ENCODE measurements around the gene AIPL1. TPM values are rescaled to one million over a fixed set of nuclear protein-coding genes. Genes with fewer than 3 reads are reported as not detected.

AIPL1 gene
- total RNA-seq, 1 experiment from 2014 or later: not detected

- Histone ChIP-seq H3K9me2 (replicated peaks; ENCODE audit: insufficient read depth, low read length) (no peaks in the 10 kb centered on the region), H4K20me1 (ENCODE audit: insufficient read depth, low read depth, low read length) (no peaks in the 10 kb centered on the region), H3K4me1 (ENCODE audit: low read length) (no peaks in the 10 kb centered on the region), H3K9me3 (ENCODE audit: low read length) (no peaks in the 10 kb centered on the region), H3K36me3 (ENCODE audit: insufficient read depth, low read length) (no peaks in the 10 kb centered on the region), H3K27ac (ENCODE audit: low read length) (no peak overlapping the region), H3K79me2 (ENCODE audit: low read length) (no peaks in the 10 kb centered on the region), H3K4me2 (ENCODE audit: low read depth, low read length, poor library complexity, severe bottlenecking) (no peak overlapping the region), H3K4me3 (ENCODE audit: low read length) (no peak overlapping the region), H3K27me3 (ENCODE audit: low read length) (no peaks in the 10 kb centered on the region), H3K9ac (ENCODE audit: low read length) (no peak overlapping the region), H2AFZ (ENCODE audit: low read length) (no peak overlapping the region)
- no peak for DNase-seq
These were observed 50.4 kb downstream of the AIPL1 start for GRCh38 chr17:6384481-6384880.

GRCh38 chr17:6381526-6382465 is 53.1 kb downstream of the AIPL1 start:
- Histone ChIP-seq H3K36me3 (ENCODE audit: insufficient read depth, low read length) (no peaks in the 10 kb centered on the region), H2AFZ (ENCODE audit: low read length) (no peak overlapping the region), H3K27ac (ENCODE audit: low read length) (no peak overlapping the region), H3K4me3 (ENCODE audit: low read length) (no peak overlapping the region), H3K4me1 (ENCODE audit: low read length) (no peaks in the 10 kb centered on the region), H3K9ac (ENCODE audit: low read length) (no peak overlapping the region), H3K4me2 (ENCODE audit: low read depth, low read length, poor library complexity, severe bottlenecking) (no peak overlapping the region), H3K79me2 (ENCODE audit: low read length) (no peaks in the 10 kb centered on the region), H3K9me3 (ENCODE audit: low read length) (no peaks in the 10 kb centered on the region), H3K9me2 (replicated peaks; ENCODE audit: insufficient read depth, low read length) (no peaks in the 10 kb centered on the region), H4K20me1 (ENCODE audit: insufficient read depth, low read depth, low read length) (no peaks in the 10 kb centered on the region), H3K27me3 (ENCODE audit: low read length) (no peaks in the 10 kb centered on the region)
- DNase-seq: no peak

GRCh38 chr17:6380915-6381438 is 53.9 kb downstream of the AIPL1 start:
- H3K9me2 ChIP-seq (replicated peaks; ENCODE audit: insufficient read depth, low read length): no peaks in the 10 kb centered on the region
- no peak overlapping the region for H3K4me2 ChIP-seq (ENCODE audit: low read depth, low read length, poor library complexity, severe bottlenecking)
- H3K4me1 ChIP-seq (ENCODE audit: low read length): no peaks in the 10 kb centered on the region
- no peaks in the 10 kb centered on the region for H3K9me3 ChIP-seq (ENCODE audit: low read length)
- no peak overlapping the region for H2AFZ ChIP-seq (ENCODE audit: low read length)
- no peaks in the 10 kb centered on the region for H3K27me3 ChIP-seq (ENCODE audit: low read length)
- no peak overlapping the region for H3K27ac ChIP-seq (ENCODE audit: low read length)
- no peaks in the 10 kb centered on the region for H4K20me1 ChIP-seq (ENCODE audit: insufficient read depth, low read depth, low read length)
- H3K4me3 ChIP-seq (ENCODE audit: low read length): no peak overlapping the region
- H3K9ac ChIP-seq (ENCODE audit: low read length): no peak overlapping the region
- no peak for DNase-seq
- H3K79me2 ChIP-seq (ENCODE audit: low read length): no peaks in the 10 kb centered on the region
- H3K36me3 ChIP-seq (ENCODE audit: insufficient read depth, low read length): no peaks in the 10 kb centered on the region

GRCh38 chr17:6377906-6378305 is 57.0 kb downstream of the AIPL1 start:
- DNase-seq: no peak
- Histone ChIP-seq H3K27me3 (ENCODE audit: low read length) (no peaks in the 10 kb centered on the region), H3K36me3 (ENCODE audit: insufficient read depth, low read length) (no peaks in the 10 kb centered on the region), H2AFZ (ENCODE audit: low read length) (no peak overlapping the region), H3K9me2 (replicated peaks; ENCODE audit: insufficient read depth, low read length) (no peaks in the 10 kb centered on the region), H3K4me1 (ENCODE audit: low read length) (no peaks in the 10 kb centered on the region), H3K4me2 (ENCODE audit: low read depth, low read length, poor library complexity, severe bottlenecking) (no peak overlapping the region), H3K9me3 (ENCODE audit: low read length) (no peaks in the 10 kb centered on the region), H4K20me1 (ENCODE audit: insufficient read depth, low read depth, low read length) (no peaks in the 10 kb centered on the region), H3K9ac (ENCODE audit: low read length) (no peak overlapping the region), H3K27ac (ENCODE audit: low read length) (no peak overlapping the region), H3K79me2 (ENCODE audit: low read length) (no peaks in the 10 kb centered on the region), H3K4me3 (ENCODE audit: low read length) (no peak overlapping the region)

- no peaks in the 10 kb centered on the region for H4K20me1 ChIP-seq (ENCODE audit: insufficient read depth, low read depth, low read length)
- no peaks in the 10 kb centered on the region for H3K27me3 ChIP-seq (ENCODE audit: low read length)
- H3K27ac ChIP-seq (ENCODE audit: low read length): no peak overlapping the region
- no peak overlapping the region for H3K4me3 ChIP-seq (ENCODE audit: low read length)
- H3K4me1 ChIP-seq (ENCODE audit: low read length): no peaks in the 10 kb centered on the region
- no peak overlapping the region for H3K9ac ChIP-seq (ENCODE audit: low read length)
- no peaks in the 10 kb centered on the region for H3K9me3 ChIP-seq (ENCODE audit: low read length)
- no peak overlapping the region for H3K4me2 ChIP-seq (ENCODE audit: low read depth, low read length, poor library complexity, severe bottlenecking)
- H3K36me3 ChIP-seq (ENCODE audit: insufficient read depth, low read length): no peaks in the 10 kb centered on the region
- no peaks in the 10 kb centered on the region for H3K79me2 ChIP-seq (ENCODE audit: low read length)
- no peak for DNase-seq
- no peaks in the 10 kb centered on the region for H3K9me2 ChIP-seq (replicated peaks; ENCODE audit: insufficient read depth, low read length)
- no peak overlapping the region for H2AFZ ChIP-seq (ENCODE audit: low read length)
These were observed 58.0 kb downstream of the AIPL1 start for GRCh38 chr17:6376931-6377361.

GRCh38 chr17:6374761-6375312 is 60.1 kb downstream of the AIPL1 start:
- H2AFZ ChIP-seq (ENCODE audit: low read length): no peak overlapping the region
- no peak for DNase-seq
- no peaks in the 10 kb centered on the region for H3K9me3 ChIP-seq (ENCODE audit: low read length)
- no peaks in the 10 kb centered on the region for H3K4me1 ChIP-seq (ENCODE audit: low read length)
- H3K27me3 ChIP-seq (ENCODE audit: low read length): no peaks in the 10 kb centered on the region
- H3K4me2 ChIP-seq (ENCODE audit: low read depth, low read length, poor library complexity, severe bottlenecking): no peak overlapping the region
- H3K79me2 ChIP-seq (ENCODE audit: low read length): no peaks in the 10 kb centered on the region
- H3K36me3 ChIP-seq (ENCODE audit: insufficient read depth, low read length): no peaks in the 10 kb centered on the region
- no peaks in the 10 kb centered on the region for H4K20me1 ChIP-seq (ENCODE audit: insufficient read depth, low read depth, low read length)
- H3K27ac ChIP-seq (ENCODE audit: low read length): no peak overlapping the region
- H3K9ac ChIP-seq (ENCODE audit: low read length): no peak overlapping the region
- no peak overlapping the region for H3K4me3 ChIP-seq (ENCODE audit: low read length)
- H3K9me2 ChIP-seq (replicated peaks; ENCODE audit: insufficient read depth, low read length): no peaks in the 10 kb centered on the region

- H3K4me3 ChIP-seq (ENCODE audit: low read length): no peak overlapping the region
- H3K9me2 ChIP-seq (replicated peaks; ENCODE audit: insufficient read depth, low read length): no peaks in the 10 kb centered on the region
- no peaks in the 10 kb centered on the region for H3K4me1 ChIP-seq (ENCODE audit: low read length)
- H3K4me2 ChIP-seq (ENCODE audit: low read depth, low read length, poor library complexity, severe bottlenecking): no peak overlapping the region
- no peaks in the 10 kb centered on the region for H3K79me2 ChIP-seq (ENCODE audit: low read length)
- H3K9me3 ChIP-seq (ENCODE audit: low read length): no peaks in the 10 kb centered on the region
- no peak for DNase-seq
- no peaks in the 10 kb centered on the region for H3K27me3 ChIP-seq (ENCODE audit: low read length)
- H4K20me1 ChIP-seq (ENCODE audit: insufficient read depth, low read depth, low read length): no peaks in the 10 kb centered on the region
- no peak overlapping the region for H2AFZ ChIP-seq (ENCODE audit: low read length)
- H3K27ac ChIP-seq (ENCODE audit: low read length): no peak overlapping the region
- H3K36me3 ChIP-seq (ENCODE audit: insufficient read depth, low read length): no peaks in the 10 kb centered on the region
- no peak overlapping the region for H3K9ac ChIP-seq (ENCODE audit: low read length)
These were observed 60.6 kb downstream of the AIPL1 start for GRCh38 chr17:6374271-6374691.
